ENCODE results near the gene FOSL2.
A peak's percentile ranks its signal among the peaks of the same experiment; 100 is the strongest.

FOSL2 gene

GRCh38 chr2:28378679-28379584 lies 13.7 kb upstream of the FOSL2 start:
- Histone ChIP-seq H3K9me3 (ENCODE audit: insufficient read depth, low read depth, low read length) (no peaks in the 10 kb centered on the region), H3K27me3 (ENCODE audit: insufficient read depth, low read length) (peaks cover 60% of the 10 kb centered on the region), H3K4me3 (ENCODE audit: low read length) (no peak overlapping the region), H3K9ac (ENCODE audit: low read depth, low read length) (no peak overlapping the region), H3K27ac (ENCODE audit: low read length) (no peak overlapping the region), H3K36me3 (ENCODE audit: insufficient read depth, low read depth, low read length) (no peaks in the 10 kb centered on the region), H3K4me1 (ENCODE audit: insufficient read depth, low read length) (no peaks in the 10 kb centered on the region)

- H3K4me3 ChIP-seq (ENCODE audit: low read length), result no peak overlapping the region
- no peak overlapping the region for H3K27ac ChIP-seq (ENCODE audit: low read length)
- no peaks in the 10 kb centered on the region for H3K36me3 ChIP-seq (ENCODE audit: insufficient read depth, low read depth, low read length)
- H3K27me3 ChIP-seq (ENCODE audit: insufficient read depth, low read length), result peaks cover 65% of the 10 kb centered on the region
- no peaks in the 10 kb centered on the region for H3K9me3 ChIP-seq (ENCODE audit: insufficient read depth, low read depth, low read length)
- H3K4me1 ChIP-seq (ENCODE audit: insufficient read depth, low read length), result no peaks in the 10 kb centered on the region
- no peak overlapping the region for H3K9ac ChIP-seq (ENCODE audit: low read depth, low read length)
Measured at GRCh38 chr2:28380219-28380618, 12.4 kb upstream of the FOSL2 start.

GRCh38 chr2:28381225-28382180 lies 11.2 kb upstream of the FOSL2 start:
- no peaks in the 10 kb centered on the region for H3K9me3 ChIP-seq (ENCODE audit: insufficient read depth, low read depth, low read length)
- H3K27ac ChIP-seq (ENCODE audit: low read length), result no peak overlapping the region
- no peaks in the 10 kb centered on the region for H3K4me1 ChIP-seq (ENCODE audit: insufficient read depth, low read length)
- peaks cover 69% of the 10 kb centered on the region for H3K27me3 ChIP-seq (ENCODE audit: insufficient read depth, low read length)
- H3K9ac ChIP-seq (ENCODE audit: low read depth, low read length), result no peak overlapping the region
- H3K36me3 ChIP-seq (ENCODE audit: insufficient read depth, low read depth, low read length), result no peaks in the 10 kb centered on the region
- H3K4me3 ChIP-seq (ENCODE audit: low read length), result no peak overlapping the region

GRCh38 chr2:28382755-28383154 lies 9.9 kb upstream of the FOSL2 start:
- H3K9ac ChIP-seq (ENCODE audit: low read depth, low read length), result no peak overlapping the region
- no peak overlapping the region for H3K4me3 ChIP-seq (ENCODE audit: low read length)
- H3K36me3 ChIP-seq (ENCODE audit: insufficient read depth, low read depth, low read length), result no peaks in the 10 kb centered on the region
- peaks cover 78% of the 10 kb centered on the region for H3K27me3 ChIP-seq (ENCODE audit: insufficient read depth, low read length)
- H3K27ac ChIP-seq (ENCODE audit: low read length), result no peak overlapping the region
- no peaks in the 10 kb centered on the region for H3K9me3 ChIP-seq (ENCODE audit: insufficient read depth, low read depth, low read length)
- no peaks in the 10 kb centered on the region for H3K4me1 ChIP-seq (ENCODE audit: insufficient read depth, low read length)

GRCh38 chr2:28387082-28387960 lies 5.3 kb upstream of the FOSL2 start:
- Histone ChIP-seq H3K4me1 (ENCODE audit: insufficient read depth, low read length) (peaks cover 6% of the 10 kb centered on the region; the same call in 1 of the 2 replicates), H3K4me3 (ENCODE audit: low read length) (no peak overlapping the region), H3K27me3 (ENCODE audit: insufficient read depth, low read length) (peaks cover 77% of the 10 kb centered on the region), H3K36me3 (ENCODE audit: insufficient read depth, low read depth, low read length) (no peaks in the 10 kb centered on the region), H3K27ac (ENCODE audit: low read length) (no peak overlapping the region), H3K9ac (ENCODE audit: low read depth, low read length) (no peak overlapping the region), H3K9me3 (ENCODE audit: insufficient read depth, low read depth, low read length) (no peaks in the 10 kb centered on the region)

- H3K27me3 ChIP-seq (ENCODE audit: insufficient read depth, low read length), result peaks cover 77% of the 10 kb centered on the region
- no peak overlapping the region for H3K27ac ChIP-seq (ENCODE audit: low read length)
- peak overlapping the region; percentile 80 for H3K4me3 ChIP-seq (ENCODE audit: low read length)
Measured at GRCh38 chr2:28389399-28390240, 3.0 kb upstream of the FOSL2 start.

GRCh38 chr2:28390241-28390745 lies 2.4 kb upstream of the FOSL2 start:
- Histone ChIP-seq H3K4me1 (ENCODE audit: insufficient read depth, low read length) (peaks cover 6% of the 10 kb centered on the region; the same call in 1 of the 2 replicates), H3K27ac (ENCODE audit: low read length) (no peak overlapping the region), H3K27me3 (ENCODE audit: insufficient read depth, low read length) (peaks cover 83% of the 10 kb centered on the region)

More at GRCh38 chr2:28389399-28390240, 3.0 kb upstream of the FOSL2 start:
- H3K36me3 ChIP-seq (ENCODE audit: insufficient read depth, low read depth, low read length), result no peaks in the 10 kb centered on the region
- H3K4me1 ChIP-seq (ENCODE audit: insufficient read depth, low read length), result peaks cover 6% of the 10 kb centered on the region; the same call in 1 of the 2 replicates
- no peaks in the 10 kb centered on the region for H3K9me3 ChIP-seq (ENCODE audit: insufficient read depth, low read depth, low read length)
- peak overlapping the region; percentile 65; the same call in 1 of the 2 replicates for H3K9ac ChIP-seq (ENCODE audit: low read depth, low read length)

GRCh38 chr2:28390746-28391563 lies 1.7 kb upstream of the FOSL2 start:
- Histone ChIP-seq H3K27me3 (ENCODE audit: insufficient read depth, low read length) (peaks cover 86% of the 10 kb centered on the region), H3K9ac (ENCODE audit: low read depth, low read length) (peak overlapping the region; percentile 65; the same call in 1 of the 2 replicates)

More at GRCh38 chr2:28390241-28390745, 2.4 kb upstream of the FOSL2 start:
- Histone ChIP-seq H3K9ac (ENCODE audit: low read depth, low read length) (peak overlapping the region; percentile 65; the same call in 1 of the 2 replicates), H3K4me3 (ENCODE audit: low read length) (peak overlapping the region; percentile 80), H3K9me3 (ENCODE audit: insufficient read depth, low read depth, low read length) (no peaks in the 10 kb centered on the region), H3K36me3 (ENCODE audit: insufficient read depth, low read depth, low read length) (no peaks in the 10 kb centered on the region)

GRCh38 chr2:28391564-28392296 lies 928 bp upstream of the FOSL2 start:
- Histone ChIP-seq H3K36me3 (ENCODE audit: insufficient read depth, low read depth, low read length) (no peaks in the 10 kb centered on the region), H3K9me3 (ENCODE audit: insufficient read depth, low read depth, low read length) (no peaks in the 10 kb centered on the region), H3K27ac (ENCODE audit: low read length) (no peak overlapping the region), H3K4me1 (ENCODE audit: insufficient read depth, low read length) (peaks cover 6% of the 10 kb centered on the region; the same call in 1 of the 2 replicates), H3K9ac (ENCODE audit: low read depth, low read length) (peak overlapping the region; percentile 65; the same call in 1 of the 2 replicates), H3K27me3 (ENCODE audit: insufficient read depth, low read length) (peaks cover 81% of the 10 kb centered on the region), H3K4me3 (ENCODE audit: low read length) (peak overlapping the region; percentile 80)

More at GRCh38 chr2:28390746-28391563, 1.7 kb upstream of the FOSL2 start:
- peaks cover 6% of the 10 kb centered on the region; the same call in 1 of the 2 replicates for H3K4me1 ChIP-seq (ENCODE audit: insufficient read depth, low read length)
- H3K4me3 ChIP-seq (ENCODE audit: low read length), result peak overlapping the region; percentile 80
- no peaks in the 10 kb centered on the region for H3K36me3 ChIP-seq (ENCODE audit: insufficient read depth, low read depth, low read length)
- H3K9me3 ChIP-seq (ENCODE audit: insufficient read depth, low read depth, low read length), result no peaks in the 10 kb centered on the region
- no peak overlapping the region for H3K27ac ChIP-seq (ENCODE audit: low read length)
